DMS153 treated with DMSO at 0.1 percent for 48 hours (cell line): ENCODE results near the gene ATF6B.
"Not testable (repeated sequence)": the region's sequence is repeated elsewhere in the genome, so short reads cannot be mapped to it uniquely, and the experiment has no call there.

Source experiments
- DNase-seq: peaks from one replicate; lab custom pipeline; 2025; ENCODE audit not compliant: unreplicated experiment; lab: John Stamatoyannopoulos, UW

Gene ATF6B

GRCh38 chr6:32083812-32084768 is 44.0 kb downstream of the ATF6B start:
- DNase-seq = no peak

- no peak for DNase-seq
Measured at GRCh38 chr6:32082935-32083334, 45.1 kb downstream of the ATF6B start.

- DNase-seq = no peak
Measured at GRCh38 chr6:32082478-32082877, 45.6 kb downstream of the ATF6B start.

GRCh38 chr6:32081168-32081990 is 46.7 kb downstream of the ATF6B start:
- no peak for DNase-seq

- no peak for DNase-seq
Measured at GRCh38 chr6:32079566-32080290, 48.3 kb downstream of the ATF6B start.

DNA sequence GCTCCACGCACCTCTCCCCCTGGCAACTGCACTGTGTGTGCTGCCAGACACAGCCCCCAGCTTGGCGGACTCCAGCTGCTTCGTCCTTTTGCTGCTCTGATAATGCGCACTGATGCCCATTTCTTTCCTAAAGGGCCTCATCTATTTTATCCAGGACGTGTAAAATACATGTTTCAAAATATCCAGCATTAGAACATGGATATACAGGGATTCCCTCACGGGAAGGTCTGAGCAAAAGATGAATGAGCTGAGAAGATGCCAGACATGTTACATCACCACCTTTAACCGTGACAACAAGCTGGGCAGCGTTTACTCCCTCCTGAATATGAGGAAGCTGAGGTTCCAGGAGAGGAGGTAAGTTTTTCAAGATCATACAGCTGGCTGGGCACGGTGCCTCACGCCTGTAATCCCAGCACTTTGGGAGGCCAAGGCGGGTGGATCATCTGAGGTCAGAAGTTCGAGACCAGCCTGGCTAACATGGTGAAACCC is 51.7 kb downstream of the ATF6B start:
- DNase-seq = no peak

GRCh38 chr6:32075781-32076180 is 52.3 kb downstream of the ATF6B start:
- no peak for DNase-seq

DNA sequence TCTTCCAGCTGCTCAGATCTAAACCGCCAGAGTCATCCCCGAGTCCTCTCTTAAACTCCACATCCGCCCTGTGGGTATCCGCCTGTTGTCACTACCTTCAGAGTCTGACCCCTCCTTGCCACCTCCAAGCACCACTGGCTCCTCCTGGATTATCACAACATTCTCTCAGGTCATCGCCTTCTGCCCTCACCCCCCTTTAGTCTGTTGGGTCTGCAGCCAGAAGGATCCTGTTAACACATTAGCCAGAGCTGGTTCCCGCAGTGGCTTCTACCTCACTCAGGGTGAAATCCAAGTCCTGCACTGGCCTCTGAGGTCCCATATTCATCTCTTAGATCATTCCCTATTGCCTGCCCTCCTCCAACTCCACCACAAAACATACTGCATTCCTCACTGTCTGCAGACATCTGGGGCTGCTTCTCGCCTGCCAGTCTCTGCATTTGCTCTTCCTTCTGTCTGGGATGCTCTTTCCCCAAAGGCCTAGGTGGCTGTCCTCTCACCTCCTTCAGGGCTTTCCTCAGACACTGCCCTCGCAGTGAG is 53.0 kb downstream of the ATF6B start:
- no peak for DNase-seq

- no peak for DNase-seq
Measured at GRCh38 chr6:32073613-32074012, 54.4 kb downstream of the ATF6B start.

GRCh38 chr6:32073101-32073500 is 54.9 kb downstream of the ATF6B start:
- no peak for DNase-seq

DNA sequence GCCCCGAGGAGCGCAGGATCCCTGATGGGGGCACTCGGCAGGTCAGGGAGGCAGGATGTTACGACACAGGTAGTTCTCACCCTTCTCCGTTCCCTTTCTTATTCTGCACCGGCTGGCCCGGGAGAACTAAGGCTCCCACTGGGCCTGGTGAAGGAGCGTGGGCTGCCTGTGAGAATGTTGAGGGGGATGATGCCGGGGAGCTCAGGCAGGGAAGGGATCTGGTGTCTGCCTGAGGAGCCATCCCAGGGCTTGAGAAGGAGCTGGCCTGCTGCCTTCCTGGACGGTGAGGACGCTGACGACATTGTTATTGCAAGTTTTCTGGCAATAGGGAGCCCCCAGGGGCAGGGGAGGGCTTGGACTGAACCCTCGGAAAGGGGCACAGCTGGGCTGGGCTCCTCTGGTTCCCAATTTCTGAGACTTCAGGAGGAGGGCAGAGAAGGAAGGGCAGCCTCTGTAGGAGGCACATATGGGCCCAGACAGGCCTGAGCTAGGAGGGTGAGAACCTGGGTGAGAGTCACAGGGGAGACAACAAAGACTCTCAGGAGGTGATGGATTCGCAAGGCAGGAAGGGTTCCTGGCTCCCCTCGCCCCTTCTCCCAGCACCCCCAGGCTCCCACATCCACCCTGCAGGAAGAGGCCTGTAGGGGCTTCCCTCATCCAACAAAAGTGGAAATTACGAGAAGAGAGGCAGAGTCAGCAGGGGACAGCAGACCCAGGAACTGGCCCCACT is 57.1 kb downstream of the ATF6B start:
- DNase-seq = no peak

DNA sequence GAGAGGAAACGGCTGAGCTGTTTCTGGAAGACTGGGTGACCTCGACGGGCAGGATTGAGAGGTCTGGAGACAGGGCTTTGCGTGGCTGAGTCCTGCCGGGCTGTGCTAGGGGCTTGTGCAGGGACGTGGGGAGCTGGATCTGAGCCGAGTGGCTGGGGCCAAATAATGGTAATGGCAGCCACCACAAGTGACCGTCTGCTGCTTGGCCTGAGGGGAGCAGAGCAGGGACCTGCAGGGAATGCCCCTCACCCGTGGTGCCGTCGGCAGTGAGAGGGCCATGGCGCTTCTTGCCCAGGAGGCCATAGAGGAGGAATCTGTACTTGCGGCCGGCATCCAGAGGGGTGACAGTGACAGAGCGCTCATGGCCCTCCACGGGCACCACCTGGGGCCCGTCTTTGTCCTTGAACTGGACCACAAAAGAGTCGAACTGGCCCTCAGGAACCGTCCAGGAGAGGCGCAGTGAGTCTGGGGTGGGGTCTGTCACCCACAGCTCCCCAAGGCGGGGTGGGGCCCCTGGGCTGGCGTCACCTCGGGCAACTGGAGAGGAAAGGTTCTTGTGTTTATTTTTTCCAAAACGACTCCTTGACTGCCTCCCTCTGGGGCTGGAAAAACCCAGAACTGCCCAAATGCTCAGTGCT is 58.0 kb downstream of the ATF6B start:
- DNase-seq = no peak

- no peak for DNase-seq
Measured at GRCh38 chr6:32069460-32069859, 58.6 kb downstream of the ATF6B start.

- DNase-seq = no peak
Measured at GRCh38 chr6:32068867-32069266, 59.2 kb downstream of the ATF6B start.

GRCh38 chr6:32068315-32068714 is 59.7 kb downstream of the ATF6B start:
- not testable (repeated sequence) for DNase-seq

DNA sequence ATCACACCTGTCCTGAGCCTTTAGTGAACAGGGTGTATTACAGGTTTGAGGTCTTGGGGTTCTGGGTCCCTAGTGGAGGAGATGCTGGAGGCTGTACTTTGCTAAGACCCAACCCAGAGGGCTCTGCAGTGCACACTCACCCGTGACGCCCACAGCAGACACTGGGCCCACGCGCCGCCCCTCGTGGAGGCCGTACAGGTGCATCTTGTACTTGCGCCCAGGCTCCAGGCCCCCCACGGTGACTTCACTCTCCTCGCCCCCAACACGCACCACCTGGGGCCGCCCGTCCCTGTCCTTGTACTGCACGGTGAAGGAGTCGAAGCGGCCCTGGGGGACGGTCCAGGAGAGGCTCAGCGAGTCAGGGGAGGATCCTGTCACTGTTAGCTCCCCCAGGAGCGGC is 60.5 kb downstream of the ATF6B start:
- not testable (repeated sequence) for DNase-seq
